GM11168 (cell line): ENCODE measurements around the gene MAX.
"Not testable (repeated sequence)": the region's sequence is repeated elsewhere in the genome, so short reads cannot be mapped to it uniquely, and the experiment has no call there.

Experiments
- in situ Hi-C: fragments of 300-500 bp; cut with MboI; formaldehyde crosslinking; loops from one replicate; pipeline ENCODE4 v1.12.0; 2022; ENCODE audit warnings: low sequenced_read_pairs; ENCODE audit not compliant: unreplicated experiment

Gene MAX

GRCh38 chr14:65106316-65106715 is 4.0 kb upstream of the MAX start:
- in situ Hi-C loops, result no loop called here

GRCh38 chr14:65104791-65105190 is 2.5 kb upstream of the MAX start:
- in situ Hi-C loops, result no loop called here

GRCh38 chr14:65103150-65103760 is 938 bp upstream of the MAX start:
- in situ Hi-C loops, result no loop called here

GRCh38 chr14:65101631-65102440 is 481 bp downstream of the MAX start:
- in situ Hi-C loops, result no loop called here

GRCh38 chr14:65100922-65101541 is 1.3 kb downstream of the MAX start:
- in situ Hi-C loops, result no loop called here

GRCh38 chr14:65098586-65098985 is 3.7 kb downstream of the MAX start:
- in situ Hi-C loops, result no loop called here

- in situ Hi-C loops, result no loop called here
Observed at GRCh38 chr14:65096323-65097089, 5.8 kb downstream of the MAX start.

- in situ Hi-C loops, result no loop called here
Observed at GRCh38 chr14:65095633-65096205, 6.6 kb downstream of the MAX start.

GRCh38 chr14:65092349-65092748 is 10.0 kb downstream of the MAX start:
- in situ Hi-C loops, result no loop called here

- in situ Hi-C loops, result not testable (repeated sequence)
Observed at GRCh38 chr14:65087835-65088234, 14.5 kb downstream of the MAX start.

GRCh38 chr14:65086686-65087085 is 15.6 kb downstream of the MAX start:
- in situ Hi-C loops, result not testable (repeated sequence)

GRCh38 chr14:65084554-65085505 is 17.5 kb downstream of the MAX start:
- in situ Hi-C loops, result no loop called here

GRCh38 chr14:65082930-65083329 is 19.4 kb downstream of the MAX start:
- in situ Hi-C loops, result no loop called here

GRCh38 chr14:65080960-65081747 is 21.2 kb downstream of the MAX start:
- in situ Hi-C loops, result no loop called here

- in situ Hi-C loops, result no loop called here
Observed at GRCh38 chr14:65079768-65080167, 22.5 kb downstream of the MAX start.

GRCh38 chr14:65079201-65079600 is 23.1 kb downstream of the MAX start:
- in situ Hi-C loops, result no loop called here

GRCh38 chr14:65077318-65077717 is 25.0 kb downstream of the MAX start:
- in situ Hi-C loops, result no loop called here

GRCh38 chr14:65075628-65076325 is 26.5 kb downstream of the MAX start:
- in situ Hi-C loops, result no loop called here
